HCT116 (cell line): ENCODE results near the gene EGLN3. TPM values are rescaled to one million over a fixed set of nuclear protein-coding genes. Genes with fewer than 3 reads are reported as not detected.

Experiments used
- ATAC-seq: fragments of 200-7000 bp; cut with Tn5 transposase; 2 replicates; pipeline ENCODE4 v1.9.1; 2020; ENCODE audit warnings: mild to moderate bottlenecking, moderate library complexity
- BruUV-seq: library from RNA; stranded (reverse); fragments of 400-500 nt; replicated peaks from 2 replicates; lab custom pipeline; 2021; lab: Mats Ljungman, UMichigan
- CTCF ChIA-PET: fragments of 300-600 bp; sonication (Branson Sonifier 250); formaldehyde crosslinking; loops from one replicate; lab custom pipeline; 2021; ENCODE audit warnings: antibody characterized with exemption; lab: Charles Lee
- POLR2A ChIA-PET: fragments of 300-600, 350-600 bp; sonication (Branson Sonifier 250); formaldehyde crosslinking; loops from one replicate; lab custom pipeline; 2021; ENCODE audit warnings: antibody characterized with exemption; lab: Charles Lee
- RAD21 ChIA-PET, 2 experiments: fragments of 300-600 bp; sonication (Branson Sonifier 250); formaldehyde crosslinking; loops; one replicate each; lab custom pipeline; 2023; ENCODE audit warnings: low total read pairs in 2 of 2; ENCODE audit not compliant: uncharacterized antibody in 2 of 2, unreplicated experiment in 2 of 2, low non-redundant PET in 1 of 2; lab: Charles Lee
- DNase-seq: peaks from one replicate; pipeline ENCODE4 v3.0.0-alpha.2; 2010; ENCODE audit warnings: low read depth, low spot score
- H2AFZ ChIP-seq: fragments of 200-600 bp; shearing (Covaris generic), sonication (generic); 2 replicates; pipeline ENCODE4 v1.6.1; 2017; ENCODE audit warnings: low read depth, mixed run types, mixed read lengths, antibody characterized with exemption, low read length; ENCODE audit not compliant: poor library complexity, severe bottlenecking
- H3K27ac ChIP-seq: 2 replicates; pipeline ENCODE4 v1.5.1; 2012; ENCODE audit warnings: low read depth, low read length
- H3K27me3 ChIP-seq: fragments of 200-600 bp; sonication (generic); 2 replicates; pipeline ENCODE4 v1.6.1; 2016; ENCODE audit warnings: mixed run types, low read length, mixed read lengths; ENCODE audit not compliant: insufficient read depth
- H3K36me3 ChIP-seq, 2 experiments: fragments of 200-500 bp in 1 of 2; fragments of 200-600 bp in 1 of 2; sonication (Bioruptor generic) in 1 of 2; sonication (generic) in 1 of 2; 2 replicates each; pipeline versions ENCODE4 v1.5.1 to v1.6.1; 2014 to 2016; ENCODE audit warnings: low read length in 2 of 2, inconsistent platforms in 1 of 2, mixed read lengths in 1 of 2, mixed run types in 1 of 2; ENCODE audit not compliant: insufficient read depth in 2 of 2, control insufficient read depth in 1 of 2
- H3K4me1 ChIP-seq, 2 experiments: fragments of 200-600 bp in 1 of 2; sonication (generic) in 1 of 2; 2 replicates each; pipeline versions ENCODE4 v1.5.1 to v1.6.1; 2012 to 2017; ENCODE audit warnings: low read length in 2 of 2, inconsistent platforms in 1 of 2, mild to moderate bottlenecking in 1 of 2, mixed read lengths in 1 of 2, mixed run types in 1 of 2, moderate library complexity in 1 of 2; ENCODE audit not compliant: insufficient read depth in 2 of 2, control insufficient read depth in 1 of 2
- H3K4me2 ChIP-seq: fragments of 200-600 bp; sonication (generic); 2 replicates; pipeline ENCODE4 v1.6.1; 2017; ENCODE audit warnings: mixed run types, low read length, mixed read lengths
- H3K4me3 ChIP-seq, 2 experiments: fragments of 200-600 bp in 1 of 2; sonication (generic) in 1 of 2; replicated peaks in 1 of 2; 2 replicates each; pipeline ENCODE4 v1.5.1; 2011 to 2016; ENCODE audit warnings: low read length in 2 of 2, control low read depth in 1 of 2, low read depth in 1 of 2, mild to moderate bottlenecking in 1 of 2, mixed read lengths in 1 of 2, mixed run types in 1 of 2
- H3K79me2 ChIP-seq: fragments of 200-600 bp; sonication (generic); 2 replicates; pipeline ENCODE4 v1.6.1; 2017; ENCODE audit warnings: mild to moderate bottlenecking, mixed run types, low read length, moderate library complexity, mixed read lengths; ENCODE audit not compliant: insufficient read depth
- H3K9ac ChIP-seq: fragments of 200-600 bp; sonication (generic); 2 replicates; pipeline ENCODE4 v1.6.1; 2016; ENCODE audit warnings: low read length, mixed read lengths
- H3K9me2 ChIP-seq: fragments of 200-600 bp; sonication (generic), shearing (Covaris generic); 2 replicates; pipeline ENCODE4 v1.6.1; 2017; ENCODE audit warnings: mixed run types, mild to moderate bottlenecking, moderate library complexity; ENCODE audit not compliant: insufficient read depth
- H3K9me3 ChIP-seq, 2 experiments: fragments of 200-500 bp in 1 of 2; fragments of 200-600 bp in 1 of 2; sonication (Bioruptor generic) in 1 of 2; sonication (generic) in 1 of 2; 2 replicates each; pipeline ENCODE4 v1.6.1; 2014 to 2017; ENCODE audit warnings: low read length in 2 of 2, mixed read lengths in 2 of 2, inconsistent platforms in 1 of 2, low read depth in 1 of 2, mild to moderate bottlenecking in 1 of 2, mixed run types in 1 of 2, moderate library complexity in 1 of 2; ENCODE audit not compliant: control insufficient read depth in 1 of 2, insufficient read depth in 1 of 2
- H4K20me1 ChIP-seq: fragments of 200-600 bp; sonication (generic), shearing (Covaris generic); 2 replicates; pipeline ENCODE4 v1.6.1; 2017; ENCODE audit warnings: mixed run types, mild to moderate bottlenecking, moderate library complexity; ENCODE audit not compliant: insufficient read depth
- ATF3 ChIP-seq: IDR thresholded peaks from 2 replicates; pipeline ENCODE4 v1.6.1; 2012
- CBX3 ChIP-seq: IDR thresholded peaks from 2 replicates; pipeline ENCODE4 v1.6.1; 2012; ENCODE audit warnings: low read depth
- FOSL1 ChIP-seq: IDR thresholded peaks from 2 replicates; pipeline ENCODE4 v1.6.1; 2012; ENCODE audit warnings: low read depth
- POLR2A ChIP-seq: IDR thresholded peaks from 2 replicates; pipeline ENCODE4 v1.7.0; 2011; ENCODE audit warnings: borderline replicate concordance; ENCODE audit not compliant: insufficient read depth, insufficient read length; ENCODE audit errors: extremely low read depth
- YY1 ChIP-seq: IDR thresholded peaks from 2 replicates; pipeline ENCODE4 v1.6.1; 2011; ENCODE audit warnings: low read length, low read depth, moderate library complexity, mild to moderate bottlenecking; ENCODE audit not compliant: insufficient replicate concordance; ENCODE audit errors: extremely low read depth
- ZNF274 ChIP-seq: fragments of 200-500 bp; sonication (Bioruptor generic); IDR thresholded peaks from 2 replicates; pipeline ENCODE4 v1.6.1; 2014; ENCODE audit warnings: mild to moderate bottlenecking, low read depth, low read length, inconsistent platforms
- intact Hi-C: fragments of 100-400 bp; cut with micrococcal nuclease; formaldehyde crosslinking; loops from 2 replicates; pipeline ENCODE4 v1.10.0; 2022
- total RNA-seq: library from RNA; stranded (reverse); gene quantifications from one replicate; pipeline ENCODE4 v1.2.1, GENCODE V29; 2021; ENCODE audit not compliant: unreplicated experiment
- TF ChIP-seq, protein P1 (sequence below): IDR thresholded peaks from 2 replicates; pipeline ENCODE4 v1.6.1; 2012; ENCODE audit warnings: low read depth

The EGLN3 gene
- total RNA-seq, 1 experiment from 2014 or later: 13.6 TPM

GRCh38 chr14:33987565-33988080, 36.7 kb upstream of the EGLN3 start:
- CTCF ChIA-PET: no interaction called here
- BruUV-seq: no TSS peak
- Histone ChIP-seq H3K27ac (no peak overlapping the region), H3K9ac (no peak overlapping the region), H3K9me2 (no peaks in the 10 kb centered on the region), H3K36me3 (no peaks in the 10 kb centered on the region), H3K4me3 (no peak overlapping the region)
- POLR2A ChIA-PET: no interaction called here
- intact Hi-C loops: no loop called here
- TF ChIP-seq YY1: no peak
- no peak for TF ChIP-seq POLR2A
- TF ChIP-seq CBX3: no peak
- no peak for TF ChIP-seq ATF3
- TF ChIP-seq ZNF274: no peak
- TF ChIP-seq, protein P1, sequence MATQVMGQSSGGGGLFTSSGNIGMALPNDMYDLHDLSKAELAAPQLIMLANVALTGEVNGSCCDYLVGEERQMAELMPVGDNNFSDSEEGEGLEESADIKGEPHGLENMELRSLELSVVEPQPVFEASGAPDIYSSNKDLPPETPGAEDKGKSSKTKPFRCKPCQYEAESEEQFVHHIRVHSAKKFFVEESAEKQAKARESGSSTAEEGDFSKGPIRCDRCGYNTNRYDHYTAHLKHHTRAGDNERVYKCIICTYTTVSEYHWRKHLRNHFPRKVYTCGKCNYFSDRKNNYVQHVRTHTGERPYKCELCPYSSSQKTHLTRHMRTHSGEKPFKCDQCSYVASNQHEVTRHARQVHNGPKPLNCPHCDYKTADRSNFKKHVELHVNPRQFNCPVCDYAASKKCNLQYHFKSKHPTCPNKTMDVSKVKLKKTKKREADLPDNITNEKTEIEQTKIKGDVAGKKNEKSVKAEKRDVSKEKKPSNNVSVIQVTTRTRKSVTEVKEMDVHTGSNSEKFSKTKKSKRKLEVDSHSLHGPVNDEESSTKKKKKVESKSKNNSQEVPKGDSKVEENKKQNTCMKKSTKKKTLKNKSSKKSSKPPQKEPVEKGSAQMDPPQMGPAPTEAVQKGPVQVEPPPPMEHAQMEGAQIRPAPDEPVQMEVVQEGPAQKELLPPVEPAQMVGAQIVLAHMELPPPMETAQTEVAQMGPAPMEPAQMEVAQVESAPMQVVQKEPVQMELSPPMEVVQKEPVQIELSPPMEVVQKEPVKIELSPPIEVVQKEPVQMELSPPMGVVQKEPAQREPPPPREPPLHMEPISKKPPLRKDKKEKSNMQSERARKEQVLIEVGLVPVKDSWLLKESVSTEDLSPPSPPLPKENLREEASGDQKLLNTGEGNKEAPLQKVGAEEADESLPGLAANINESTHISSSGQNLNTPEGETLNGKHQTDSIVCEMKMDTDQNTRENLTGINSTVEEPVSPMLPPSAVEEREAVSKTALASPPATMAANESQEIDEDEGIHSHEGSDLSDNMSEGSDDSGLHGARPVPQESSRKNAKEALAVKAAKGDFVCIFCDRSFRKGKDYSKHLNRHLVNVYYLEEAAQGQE: no peak
- no peak for TF ChIP-seq FOSL1
- TF ChIP-seq, all 23 proteins: peak for 0
- ATAC-seq (no peak), DNase-seq (no peak)
- Histone ChIP-seq H3K27me3 (no peaks in the 10 kb centered on the region), H3K4me1 (peaks cover 0 to 13% of the 10 kb centered on the region in 2 experiments; a peak in 1 of 4 replicates), H4K20me1 (no peaks in the 10 kb centered on the region), H2AFZ (no peak overlapping the region), H3K9me3 (no peaks in the 10 kb centered on the region), H3K4me2 (no peak overlapping the region), H3K79me2 (no peaks in the 10 kb centered on the region)
- RAD21 ChIA-PET: no interaction called here
